GM21619 (cell line): Measurements from ENCODE around the gene SETD5.

ENCODE experiments used
- ATAC-seq: cut with Tn5 transposase; IDR thresholded peaks from one replicate; pipeline ENCODE4 v1.9.1; 2021; ENCODE audit not compliant: unreplicated experiment

Gene SETD5

DNA sequence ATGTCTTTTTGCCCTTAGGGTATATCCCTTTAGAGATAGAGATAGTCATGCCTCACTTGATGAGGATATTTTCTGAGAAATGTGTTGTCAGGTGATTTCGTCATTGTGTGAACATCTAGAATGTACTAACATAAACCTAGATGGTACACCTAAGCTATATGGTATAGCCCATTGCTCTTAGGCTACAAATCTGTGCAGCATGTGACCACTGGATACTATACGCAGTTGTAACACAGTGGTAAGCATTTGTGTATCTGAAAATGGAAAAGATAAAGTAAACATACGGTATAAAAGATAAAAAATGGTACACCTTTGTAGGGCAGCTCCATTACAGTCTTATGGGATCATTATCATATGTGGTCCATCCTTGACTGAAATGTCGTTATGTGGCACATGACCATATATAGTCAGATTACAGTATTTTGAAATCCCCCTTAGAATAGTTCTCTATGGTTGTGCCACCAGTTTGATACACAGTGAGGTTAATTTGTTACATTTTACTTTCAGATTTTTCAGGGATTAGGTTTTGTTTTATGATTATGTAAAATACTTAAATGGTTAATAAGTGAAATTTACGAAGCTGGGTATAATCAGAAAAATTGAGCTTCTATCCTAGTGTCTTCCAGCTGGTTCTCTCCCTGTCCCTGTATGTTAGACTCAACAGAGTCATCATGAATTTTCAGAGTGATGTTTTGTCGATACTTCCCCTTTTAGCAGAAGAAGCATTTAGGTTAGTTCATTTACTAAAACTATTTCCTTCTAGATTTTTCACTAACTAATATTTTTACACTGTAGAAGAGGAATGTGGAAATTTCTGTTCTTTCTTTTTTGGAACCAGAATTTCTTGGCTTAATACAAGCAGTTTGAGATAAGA lies 12.8 kb downstream of the SETD5 start:
- ATAC-seq: no peak

DNA sequence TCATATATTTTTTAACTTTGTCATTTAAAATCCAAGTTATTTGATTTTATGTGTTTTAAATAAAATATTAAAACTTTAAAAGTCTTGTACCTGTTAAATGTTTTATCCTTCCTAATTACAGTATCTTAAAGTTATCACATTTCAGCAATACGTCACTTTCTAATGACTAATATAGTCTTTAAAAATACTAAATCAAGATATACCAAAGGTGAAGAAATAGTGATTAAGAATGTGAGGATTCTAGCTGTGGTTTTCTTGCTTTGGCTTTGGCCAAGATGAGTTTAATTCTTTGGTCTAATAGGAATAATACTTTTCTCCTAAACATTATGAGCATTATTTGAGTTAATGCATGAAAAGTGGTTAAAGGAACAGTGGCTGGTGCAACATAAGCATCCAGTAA lies 13.9 kb downstream of the SETD5 start:
- no peak for ATAC-seq

DNA sequence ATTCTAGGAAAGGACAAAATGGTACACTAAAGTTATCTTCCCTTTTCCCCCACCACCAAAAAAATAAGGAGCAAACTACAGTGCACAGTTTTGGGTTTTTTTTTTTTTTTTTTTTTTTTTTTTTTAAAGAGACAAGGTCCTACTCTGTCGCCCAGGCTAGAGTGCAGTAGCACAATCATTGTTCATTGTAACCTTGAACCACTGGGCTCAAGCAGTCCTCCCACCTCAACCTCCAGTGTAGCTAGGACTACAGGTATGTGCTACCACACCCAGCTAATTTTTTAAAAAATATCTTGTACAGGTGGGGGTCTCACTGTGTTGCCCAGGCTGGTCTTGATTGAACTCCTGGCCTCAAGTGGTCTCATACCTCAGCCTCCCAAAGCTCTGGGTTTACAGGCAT lies 14.9 kb downstream of the SETD5 start:
- ATAC-seq: no peak

DNA sequence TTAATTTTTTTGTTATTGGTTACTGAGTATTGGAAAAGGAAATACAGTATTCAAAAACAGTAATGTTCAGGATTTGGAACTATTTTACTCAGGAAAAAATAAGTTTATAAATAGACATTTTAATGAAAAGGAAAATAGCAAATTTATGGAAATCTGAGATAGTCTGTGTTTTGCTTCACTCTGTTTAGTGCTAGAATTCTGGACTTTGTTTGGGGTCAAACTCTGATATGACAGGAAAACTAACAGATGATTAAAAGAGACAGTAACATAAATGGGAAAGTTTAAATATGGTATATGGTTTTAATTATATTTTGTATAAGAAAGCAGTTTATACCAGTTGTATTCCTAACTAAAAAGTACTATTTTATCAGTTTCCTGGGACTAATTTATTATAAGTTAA lies 17.4 kb downstream of the SETD5 start:
- ATAC-seq: no peak

DNA sequence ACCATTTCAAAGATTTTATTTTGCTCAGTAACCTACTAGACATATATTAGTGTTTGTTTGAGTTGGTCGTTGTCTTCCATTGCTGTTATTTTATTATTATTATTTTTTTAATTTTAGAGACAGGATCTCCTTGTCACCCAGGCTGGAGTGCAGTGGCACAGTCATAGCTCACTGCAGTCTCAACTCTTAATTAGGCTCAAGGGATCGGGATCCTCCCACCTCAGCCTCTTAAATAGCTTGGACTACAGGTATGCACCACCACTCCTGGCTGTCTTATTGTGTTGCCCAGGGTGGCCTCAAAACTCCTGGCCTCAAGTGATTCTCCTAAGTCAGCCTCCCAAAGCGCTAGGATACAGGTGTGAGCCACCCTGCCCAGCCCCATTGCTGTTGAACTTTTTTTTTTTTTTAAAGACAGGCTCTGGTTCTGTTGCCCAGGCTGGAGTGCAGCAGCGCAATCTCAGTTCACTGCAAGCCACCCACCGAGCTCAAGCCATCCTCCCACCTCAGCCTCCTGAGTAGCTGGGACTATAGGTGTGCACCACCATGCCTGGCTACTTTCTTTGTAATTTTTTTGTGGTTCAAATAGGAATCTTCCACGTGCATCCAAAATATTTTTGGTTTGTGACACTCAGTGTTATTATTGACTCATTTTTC lies 18.2 kb downstream of the SETD5 start:
- no peak for ATAC-seq

DNA sequence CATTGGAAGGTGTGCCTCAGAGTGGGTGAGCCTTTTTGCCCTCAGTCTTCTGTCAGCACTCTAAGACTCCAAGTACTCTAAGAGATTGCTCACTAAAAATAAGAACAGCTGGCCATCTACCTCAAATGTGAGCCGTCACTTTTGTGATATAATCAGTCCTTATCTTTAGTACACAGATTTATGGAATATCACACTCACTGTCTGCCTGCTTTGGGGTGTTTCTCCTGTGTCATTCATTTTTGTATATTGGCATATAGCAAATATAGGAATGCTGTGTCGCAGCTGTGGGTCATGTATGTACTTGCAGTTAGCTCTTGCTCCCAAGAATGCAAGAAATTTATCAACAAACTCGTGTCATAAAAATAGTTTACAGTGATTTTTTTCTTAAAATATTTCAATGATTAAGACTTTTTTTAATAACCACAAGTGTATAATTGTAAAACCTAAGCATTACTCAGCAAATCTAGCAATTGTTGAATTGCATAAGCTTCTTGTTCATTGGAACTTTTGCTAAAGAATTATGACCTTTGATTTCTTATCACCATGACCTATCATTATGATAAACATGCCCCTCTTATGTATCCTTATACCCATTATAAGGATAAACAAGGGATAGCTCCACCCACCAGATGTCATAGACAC lies 18.8 kb downstream of the SETD5 start:
- ATAC-seq: no peak

DNA sequence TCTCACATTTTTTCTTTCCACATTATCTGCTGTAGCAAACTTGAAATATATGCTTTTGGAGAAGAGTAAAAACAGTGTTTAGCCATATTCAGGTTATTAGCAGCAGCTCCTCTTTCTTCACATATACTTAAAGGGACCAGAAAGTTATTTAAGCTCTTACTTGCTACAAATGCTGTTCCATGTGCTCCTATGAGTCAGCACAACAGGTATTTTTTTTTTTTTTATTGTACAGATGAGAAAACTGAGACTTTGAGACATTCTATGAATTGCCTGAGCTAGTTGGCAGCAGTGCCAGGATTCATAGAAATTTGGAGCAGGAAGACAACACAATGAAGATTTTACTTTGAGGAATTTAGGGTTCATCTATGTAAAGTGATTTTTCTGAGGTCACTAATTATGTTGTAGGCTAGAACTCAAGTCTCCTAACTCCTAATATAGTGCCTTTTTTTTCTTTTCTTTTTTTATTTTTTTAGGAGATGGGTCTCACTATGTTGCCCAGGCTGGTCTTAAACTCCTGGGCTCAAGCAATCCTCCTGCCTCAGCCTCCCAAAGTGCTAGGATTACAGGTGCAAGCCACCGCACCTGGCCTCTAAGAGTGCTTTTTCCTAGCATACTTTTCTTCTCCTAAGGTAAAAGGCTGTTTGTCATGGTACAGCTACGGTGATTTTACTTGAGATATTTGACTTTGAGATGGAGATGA lies 23.6 kb downstream of the SETD5 start:
- no peak for ATAC-seq

DNA sequence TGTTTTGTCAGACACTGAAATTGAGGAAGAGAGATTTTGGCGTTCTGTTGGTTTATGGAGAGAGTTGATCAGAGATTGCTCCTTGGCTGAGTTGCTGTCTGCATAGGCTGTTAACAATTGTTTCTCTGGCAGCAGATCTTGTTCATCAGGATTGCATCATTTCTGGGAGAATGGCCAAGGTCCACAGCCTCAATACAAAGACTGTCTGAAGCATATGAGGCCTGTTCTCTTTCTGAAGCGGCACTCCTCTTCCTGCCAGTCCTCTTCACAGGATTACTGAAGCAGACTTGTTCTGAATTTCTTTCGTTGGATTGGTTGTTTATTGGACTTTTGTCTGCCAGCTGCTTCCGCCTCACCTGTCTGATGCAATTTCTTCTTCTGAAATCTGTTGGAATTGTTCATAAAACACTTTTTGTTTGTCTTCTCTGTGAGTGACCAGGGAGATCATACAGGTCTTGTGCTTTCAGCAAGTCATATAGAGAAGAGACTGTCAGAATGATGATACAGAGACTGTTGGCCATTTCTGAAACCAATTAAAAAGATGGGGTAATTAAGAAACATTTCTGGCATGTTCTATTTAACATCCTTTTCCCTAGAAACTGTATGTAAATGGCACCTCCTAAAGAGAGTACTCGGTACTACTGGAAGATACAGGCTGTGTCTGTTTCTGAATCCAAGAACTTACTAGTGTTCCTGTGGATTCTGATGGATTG lies 25.5 kb downstream of the SETD5 start:
- no peak for ATAC-seq

DNA sequence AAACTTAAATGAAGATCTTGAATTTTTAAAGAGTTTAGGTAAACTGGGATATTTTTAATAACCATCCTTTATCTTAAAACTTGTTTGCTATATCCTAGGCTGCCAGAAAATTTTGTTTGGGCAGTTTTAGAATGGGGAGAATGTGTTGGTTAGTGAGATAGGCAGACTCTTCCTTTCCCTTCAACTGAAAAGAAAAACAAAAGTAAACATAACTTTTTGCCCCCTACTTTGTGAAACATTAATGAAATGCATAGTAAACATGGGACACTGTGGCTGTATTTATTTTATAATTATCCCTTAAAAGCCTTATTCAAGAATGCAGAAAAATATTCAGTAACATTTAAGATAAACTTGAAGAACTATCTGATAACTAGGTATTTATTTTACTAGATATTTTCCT lies 31.0 kb downstream of the SETD5 start:
- ATAC-seq: no peak

DNA sequence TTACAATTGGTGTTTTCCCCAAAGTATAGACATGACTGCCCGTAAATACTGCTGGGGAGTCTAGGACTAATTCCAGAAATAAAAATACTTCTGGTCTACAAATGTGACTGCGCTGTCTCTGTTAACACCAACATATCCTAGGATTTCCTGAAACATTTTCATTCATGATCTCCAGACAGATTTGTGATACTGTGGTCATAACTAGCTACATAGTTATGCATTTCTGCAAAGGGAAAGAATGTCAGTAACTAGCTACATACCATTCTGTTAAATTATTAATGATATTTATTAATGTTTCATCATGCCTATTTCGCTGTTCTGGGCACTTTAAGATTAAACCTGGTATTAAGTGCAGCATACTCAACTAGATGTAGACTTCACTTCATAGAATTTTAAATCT lies 33.3 kb downstream of the SETD5 start:
- ATAC-seq: no peak

DNA sequence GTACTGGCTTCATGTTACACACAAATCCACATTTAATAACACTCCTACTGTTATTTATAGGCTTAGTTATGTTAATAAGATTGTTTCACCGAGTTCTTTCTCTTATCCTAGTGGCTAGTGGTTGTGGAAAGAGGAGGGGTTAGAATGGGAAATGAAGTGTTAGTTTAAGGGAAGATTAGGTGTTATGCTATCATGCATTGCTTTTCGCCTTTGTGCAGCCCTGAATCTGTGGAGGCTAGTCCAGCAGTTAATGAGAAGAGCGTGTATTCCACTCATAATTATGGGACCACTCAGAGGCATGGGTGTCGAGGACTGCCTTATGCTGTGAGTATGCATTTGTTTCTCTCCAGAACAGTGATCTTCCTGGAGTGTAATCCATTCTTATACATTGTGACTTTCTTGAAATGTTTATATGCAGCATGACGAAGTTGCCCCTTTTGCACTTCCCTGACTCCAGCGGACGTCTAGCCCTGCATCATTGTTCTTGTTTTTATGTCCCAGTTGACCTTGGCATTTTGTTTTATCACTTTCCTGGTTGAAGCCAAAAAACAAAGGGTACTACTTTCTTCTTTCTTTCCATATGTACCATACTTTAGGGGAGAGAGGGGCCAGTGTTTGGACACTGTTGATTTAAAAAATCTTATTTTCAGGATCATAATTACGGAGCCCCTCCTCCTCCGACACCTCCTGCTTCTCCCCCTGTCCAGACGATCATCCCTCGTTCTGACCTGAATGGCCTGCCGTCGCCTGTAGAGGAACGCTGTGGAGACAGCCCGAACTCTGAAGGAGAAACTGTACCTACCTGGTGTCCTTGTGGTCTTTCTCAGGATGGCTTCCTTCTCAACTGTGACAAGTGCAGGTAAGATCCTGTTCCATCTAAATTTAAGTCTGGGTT lies 36.5 kb downstream of the SETD5 start:
- ATAC-seq: no peak

DNA sequence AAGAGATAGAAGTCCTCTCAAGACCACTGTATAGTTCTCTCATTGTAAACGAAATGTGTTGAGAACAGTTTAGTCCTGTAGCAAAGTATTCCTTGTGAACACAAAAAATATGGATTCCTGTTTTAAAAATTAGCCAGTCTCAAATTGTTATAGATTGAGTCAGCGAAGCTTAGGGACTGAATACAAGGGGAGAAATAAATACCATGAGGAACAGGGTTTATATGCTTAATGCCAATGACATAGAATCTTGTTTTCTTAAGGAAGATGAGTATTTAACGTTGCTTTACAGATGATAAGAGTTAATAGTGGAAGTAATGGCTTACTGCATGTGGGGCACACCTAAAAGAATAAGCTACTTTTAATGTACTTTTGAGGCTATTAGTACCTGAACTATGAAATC lies 37.9 kb downstream of the SETD5 start:
- ATAC-seq: no peak

DNA sequence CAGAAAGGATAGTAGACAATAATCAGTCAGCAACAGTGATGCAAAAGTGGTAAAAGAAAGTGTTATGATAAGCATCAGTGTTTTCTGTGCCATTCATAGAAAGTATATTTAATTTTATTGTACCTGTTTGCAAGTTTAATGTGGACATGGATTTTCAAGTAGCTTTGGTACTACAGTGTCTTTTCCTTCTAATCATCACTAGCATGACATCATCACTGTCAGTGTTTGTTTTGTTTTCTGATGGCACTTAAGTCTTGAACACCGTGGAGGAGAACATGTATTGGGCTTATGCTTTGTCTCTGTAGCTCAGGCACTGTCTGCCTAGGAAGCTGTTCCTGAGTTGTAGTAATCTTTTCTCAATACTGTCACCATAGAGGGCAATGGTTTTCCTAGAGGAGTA lies 41.9 kb downstream of the SETD5 start:
- ATAC-seq: no peak

DNA sequence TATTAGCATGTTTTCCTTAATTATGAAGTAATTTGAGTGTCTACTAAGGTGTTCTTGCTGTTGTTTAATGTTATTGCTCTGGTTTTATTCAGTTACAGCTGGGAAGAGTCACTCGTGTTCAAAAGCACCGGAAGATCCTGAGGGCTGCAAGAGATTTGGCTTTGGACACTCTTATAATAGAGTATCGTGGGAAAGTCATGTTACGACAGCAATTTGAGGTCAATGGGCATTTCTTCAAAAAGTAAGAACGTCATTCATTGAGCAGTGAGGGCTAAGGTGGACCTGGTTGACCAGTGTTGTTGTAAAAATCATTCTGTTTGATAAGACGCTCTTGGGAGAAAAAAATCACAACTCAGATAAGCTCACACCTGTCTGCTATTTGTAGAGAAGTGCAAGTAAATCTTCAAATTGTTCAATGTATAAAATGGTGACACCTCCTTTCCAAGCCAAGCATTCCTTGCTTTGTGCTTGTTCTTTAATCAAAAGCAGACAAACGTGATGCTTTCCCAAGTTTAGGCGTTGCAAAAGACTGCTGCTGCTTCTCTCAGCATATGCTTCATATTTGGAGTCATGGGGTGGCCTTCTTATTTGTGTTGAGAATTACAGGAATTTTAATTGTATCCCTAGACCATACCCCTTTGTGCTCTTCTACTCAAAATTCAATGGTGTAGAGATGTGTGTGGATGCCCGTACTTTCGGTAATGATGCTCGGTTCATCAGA lies 44.2 kb downstream of the SETD5 start:
- no peak for ATAC-seq

DNA sequence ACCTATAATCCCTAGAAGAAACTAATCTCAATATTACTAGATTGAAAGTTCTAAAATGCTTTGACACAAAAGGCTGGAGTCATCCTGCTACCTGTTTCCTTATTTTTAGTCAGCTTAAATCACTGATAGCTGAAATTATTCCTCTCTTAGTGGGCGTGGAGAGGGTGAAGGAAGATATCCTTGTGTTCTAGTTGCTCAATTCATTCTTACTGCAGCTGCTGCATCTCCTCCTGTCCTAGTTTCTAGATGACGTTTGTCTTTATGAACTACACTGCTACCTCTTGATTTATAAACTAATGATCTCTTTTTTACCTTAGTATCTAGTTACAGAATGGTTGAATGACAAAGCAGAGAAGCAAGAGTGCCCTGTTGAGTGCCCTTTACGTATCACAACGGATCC lies 50.7 kb downstream of the SETD5 start:
- no peak for ATAC-seq

DNA sequence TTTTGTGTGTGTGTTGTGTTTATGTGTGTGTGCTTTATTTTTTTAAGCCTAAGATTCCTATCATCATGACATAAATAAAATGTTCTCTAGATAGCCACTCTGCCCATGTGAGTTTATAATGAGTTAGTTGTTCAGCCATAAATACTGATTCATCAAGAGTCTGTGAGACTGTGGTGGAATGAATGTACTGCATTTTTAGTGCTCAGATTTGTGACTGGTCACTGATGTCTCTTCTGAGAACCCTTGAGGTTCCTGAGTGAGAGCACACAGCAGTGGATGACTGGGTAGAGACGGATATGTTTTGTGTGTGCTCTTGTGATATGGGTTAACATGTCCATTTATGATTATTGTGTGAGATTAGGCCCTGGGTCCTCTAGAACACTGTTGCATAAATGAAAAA lies 51.2 kb downstream of the SETD5 start:
- ATAC-seq: no peak

DNA sequence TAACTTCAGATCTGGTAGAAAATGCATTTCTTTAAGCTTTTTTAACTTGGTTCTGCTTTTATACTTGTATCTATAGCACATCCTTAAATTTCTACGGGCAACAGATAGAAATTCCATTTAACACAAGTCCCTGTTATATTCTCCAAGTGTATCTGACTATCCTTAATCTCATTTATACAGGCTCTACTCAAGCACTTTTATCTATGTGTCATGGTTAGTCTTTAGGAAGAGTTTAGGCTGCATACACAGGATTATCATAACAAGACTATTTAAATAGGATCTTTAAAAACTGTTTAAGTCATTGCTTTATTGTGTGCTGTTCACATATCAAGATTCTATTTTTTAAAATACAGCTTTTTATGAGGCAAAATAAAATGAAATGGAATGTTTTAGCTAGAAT lies 52.7 kb downstream of the SETD5 start:
- no peak for ATAC-seq

DNA sequence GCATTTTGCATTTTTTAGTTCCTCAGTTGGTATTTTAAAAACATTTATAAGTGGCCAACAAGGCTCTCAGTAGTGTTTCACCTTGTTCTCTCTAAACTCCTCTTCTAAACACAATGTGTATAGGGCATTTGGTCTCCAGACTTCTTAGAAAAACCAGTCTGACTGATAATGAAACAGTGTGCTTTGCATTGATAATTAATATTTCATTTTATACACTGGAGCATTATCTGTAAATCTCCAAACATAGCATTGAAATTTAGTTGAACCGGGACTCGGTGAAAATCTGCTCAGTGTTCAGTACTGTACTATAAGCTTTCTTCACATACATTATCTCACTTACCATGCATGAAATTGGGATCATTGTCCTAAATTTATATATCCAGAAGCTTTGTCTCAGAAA lies 53.6 kb downstream of the SETD5 start:
- no peak for ATAC-seq

DNA sequence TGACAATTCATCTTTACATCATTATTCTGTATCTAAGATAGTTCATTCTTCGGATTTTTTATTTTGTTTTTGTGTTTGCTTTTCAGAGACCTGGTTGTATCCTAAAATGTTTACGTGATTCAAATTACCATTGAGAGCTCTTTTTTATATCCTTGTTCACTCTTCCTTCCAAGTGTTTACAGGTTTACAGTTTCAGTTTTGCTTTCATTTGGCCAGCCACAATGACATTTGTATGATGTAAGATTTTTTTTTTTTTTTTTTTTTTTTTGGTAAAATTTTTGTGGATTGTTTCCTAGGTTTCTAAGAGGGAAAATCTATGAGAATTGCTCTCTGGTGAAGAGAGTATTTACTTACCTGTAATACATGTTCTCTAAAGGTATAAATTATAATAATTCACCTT lies 55.0 kb downstream of the SETD5 start:
- ATAC-seq: no peak
